SK-N-SH (cell line): ENCODE data around the gene ITGAL. TPM values are rescaled to one million over a fixed set of nuclear protein-coding genes. Genes with fewer than 3 reads are reported as not detected.

Source experiments
- CTCF ChIA-PET: fragments of 300-600, 350-600 bp; formaldehyde crosslinking; extraction: SDS; loops from one replicate; lab custom pipeline; 2021; lab: Yijun Ruan, JAX
- POLR2A ChIA-PET: fragments of 350-600 bp; sonication (Branson Sonifier 250); formaldehyde crosslinking; extraction: SDS; loops from one replicate; lab custom pipeline; 2020; ENCODE audit warnings: antibody characterized with exemption, inconsistent platforms; lab: Yijun Ruan, JAX
- DNase-seq: peaks from one replicate; pipeline ENCODE4 v3.0.0; 2012
- H2AFZ ChIP-seq: fragments of 200-600 bp; sonication (generic); 2 replicates; pipeline ENCODE4 v1.8.1; 2016; ENCODE audit warnings: antibody characterized with exemption, mild to moderate bottlenecking, low read depth
- H3F3A ChIP-seq: fragments of 200-600 bp; sonication (generic); replicated peaks from 2 replicates; pipeline ENCODE3; 2016; ENCODE audit warnings: antibody characterized with exemption, mild to moderate bottlenecking; ENCODE audit not compliant: insufficient read depth
- H3K27ac ChIP-seq, 2 experiments: fragments of 200-500 bp in 1 of 2; fragments of 200-600 bp in 1 of 2; sonication (Bioruptor generic) in 1 of 2; sonication (generic), shearing (Covaris generic) in 1 of 2; 2 replicates each; pipeline versions ENCODE4 v1.5.1 to v1.6.1; 2014 to 2016; ENCODE audit warnings: low read depth in 2 of 2, inconsistent platforms in 1 of 2, low read length in 1 of 2, mild to moderate bottlenecking in 1 of 2, mixed read lengths in 1 of 2
- H3K27me3 ChIP-seq: fragments of 200-600 bp; sonication (generic), shearing (Covaris generic); 2 replicates; pipeline ENCODE4 v1.6.1; 2016; ENCODE audit warnings: mixed run types; ENCODE audit not compliant: insufficient read depth
- H3K36me3 ChIP-seq, 2 experiments: fragments of 200-500 bp in 1 of 2; fragments of 200-600 bp in 1 of 2; sonication (Bioruptor generic) in 1 of 2; sonication (generic) in 1 of 2; replicated peaks in 1 of 2; 2 replicates each; pipeline versions ENCODE3 to v1.5.1; 2014 to 2016; ENCODE audit warnings: low read length in 1 of 2, mild to moderate bottlenecking in 1 of 2; ENCODE audit not compliant: insufficient read depth in 2 of 2, control insufficient read depth in 1 of 2
- H3K4me1 ChIP-seq, 2 experiments: fragments of 200-500 bp in 1 of 2; fragments of 200-600 bp in 1 of 2; sonication (Bioruptor generic) in 1 of 2; sonication (generic), shearing (Covaris generic) in 1 of 2; 2 replicates each; pipeline versions ENCODE4 v1.5.1 to v1.6.1; 2014 to 2016; ENCODE audit warnings: low read depth in 1 of 2, low read length in 1 of 2, mixed run types in 1 of 2; ENCODE audit not compliant: insufficient read depth in 2 of 2, control insufficient read depth in 1 of 2
- H3K4me2 ChIP-seq: fragments of 200-600 bp; sonication (generic), shearing (Covaris generic); 2 replicates; pipeline ENCODE4 v1.6.1; 2017; ENCODE audit warnings: mixed run types
- H3K4me3 ChIP-seq, 2 experiments: fragments of 200-500 bp in 1 of 2; fragments of 200-600 bp in 1 of 2; sonication (Bioruptor generic) in 1 of 2; sonication (generic), shearing (Covaris generic) in 1 of 2; 2 replicates each; pipeline versions ENCODE4 v1.5.1 to v1.8.1; 2014 to 2016; ENCODE audit warnings: low read depth in 2 of 2, inconsistent platforms in 1 of 2, low read length in 1 of 2, mild to moderate bottlenecking in 1 of 2, mixed read lengths in 1 of 2, moderate library complexity in 1 of 2
- H3K79me2 ChIP-seq: fragments of 200-600 bp; sonication (generic); 2 replicates; pipeline ENCODE4 v1.8.1; 2017; ENCODE audit warnings: mild to moderate bottlenecking; ENCODE audit not compliant: insufficient read depth
- H3K9ac ChIP-seq: fragments of 200-600 bp; sonication (generic); 2 replicates; pipeline ENCODE4 v1.6.1; 2017; ENCODE audit warnings: mixed run types
- H3K9me2 ChIP-seq: fragments of 200-600 bp; sonication (generic); 2 replicates; pipeline ENCODE4 v1.6.1; 2017; ENCODE audit warnings: mixed run types
- H3K9me3 ChIP-seq: fragments of 200-600 bp; sonication (generic); 2 replicates; pipeline ENCODE4 v1.6.1; 2017; ENCODE audit warnings: mixed run types, mild to moderate bottlenecking, moderate library complexity
- H4K20me1 ChIP-seq: fragments of 200-600 bp; sonication (generic); 2 replicates; pipeline ENCODE4 v1.6.1; 2017; ENCODE audit warnings: mild to moderate bottlenecking, mixed run types; ENCODE audit not compliant: insufficient read depth
- CHD2 ChIP-seq: fragments of 150-350 bp; IDR thresholded peaks from 2 replicates; pipeline ENCODE4 v1.6.1; 2018; ENCODE audit warnings: low read length; ENCODE audit not compliant: partially characterized antibody
- CTCF ChIP-seq: fragments of 200-600 bp; sonication (generic); IDR thresholded peaks from 2 replicates; pipeline ENCODE4 v1.6.1; 2017; ENCODE audit warnings: antibody characterized with exemption, mild to moderate bottlenecking, moderate library complexity
- ELF1 ChIP-seq: IDR thresholded peaks from 2 replicates; pipeline ENCODE4 v1.4.0; 2012
- EP300 ChIP-seq, 2 experiments: IDR thresholded peaks; 2 replicates each; pipeline versions ENCODE4 v1.4.0 to v1.6.1; 2012; ENCODE audit warnings: borderline replicate concordance in 1 of 2, low read depth in 1 of 2, low read length in 1 of 2
- EZH2phosphoT487 ChIP-seq: fragments of 200-600 bp; sonication (generic); IDR thresholded peaks from 2 replicates; pipeline ENCODE4 v1.6.1; 2017; ENCODE audit warnings: low read depth, mixed run types, mild to moderate bottlenecking, antibody characterized with exemption, moderate library complexity, borderline replicate concordance
- FOXJ3 ChIP-seq: sonication (generic); formaldehyde crosslinking; IDR thresholded peaks from 2 replicates; pipeline ENCODE4 v1.5.1; 2020; ENCODE audit warnings: mild to moderate bottlenecking, missing genetic modification reagents
- GABPA ChIP-seq: IDR thresholded peaks from 2 replicates; pipeline ENCODE4 v1.4.0; 2012; ENCODE audit warnings: low read depth, mild to moderate bottlenecking
- GATA2 ChIP-seq: sonication (generic); formaldehyde crosslinking; IDR thresholded peaks from 2 replicates; pipeline ENCODE4 v1.5.0; 2020; ENCODE audit warnings: mild to moderate bottlenecking, missing genetic modification reagents
- IRF3 ChIP-seq: fragments of 150-350 bp; IDR thresholded peaks from 2 replicates; pipeline ENCODE4 v1.6.1; 2016; ENCODE audit warnings: mild to moderate bottlenecking, low read depth, low read length
- JUND ChIP-seq: IDR thresholded peaks from 2 replicates; pipeline ENCODE4 v1.4.0; 2012
- MAX ChIP-seq: IDR thresholded peaks from 2 replicates; pipeline ENCODE4 v1.4.0; 2012; ENCODE audit warnings: low read depth
- MEF2A ChIP-seq: IDR thresholded peaks from 2 replicates; pipeline ENCODE4 v1.4.0; 2012; ENCODE audit warnings: low read depth, borderline replicate concordance
- MXI1 ChIP-seq: IDR thresholded peaks from 2 replicates; pipeline ENCODE4 v1.6.1; 2012; ENCODE audit warnings: mild to moderate bottlenecking, low read depth, low read length, improper control_type of control experiment
- NFIC ChIP-seq: IDR thresholded peaks from 2 replicates; pipeline ENCODE4 v1.4.0; 2012; ENCODE audit warnings: borderline replicate concordance
- NRF1 ChIP-seq: IDR thresholded peaks from 2 replicates; pipeline ENCODE4 v1.6.1; 2012; ENCODE audit warnings: low read depth, mild to moderate bottlenecking, low read length
- PBX3 ChIP-seq: IDR thresholded peaks from 2 replicates; pipeline ENCODE4; 2012
- POLR2AphosphoS5 ChIP-seq: IDR thresholded peaks from 2 replicates; pipeline ENCODE4 v1.6.1; 2012; ENCODE audit warnings: low read depth, low read length
- RAD21 ChIP-seq: IDR thresholded peaks from 2 replicates; pipeline ENCODE4 v1.6.1; 2012; ENCODE audit warnings: mild to moderate bottlenecking, low read length
- RFX5 ChIP-seq: IDR thresholded peaks from 2 replicates; pipeline ENCODE4 v1.6.1; 2012; ENCODE audit warnings: mild to moderate bottlenecking, improper control_type of control experiment, low read length
- RXRA ChIP-seq: IDR thresholded peaks from 2 replicates; pipeline ENCODE4 v1.4.0; 2012; ENCODE audit warnings: low read depth, mild to moderate bottlenecking, borderline replicate concordance
- SIN3A ChIP-seq: IDR thresholded peaks from 2 replicates; pipeline ENCODE4 v1.6.1; 2012; ENCODE audit warnings: low read depth, mild to moderate bottlenecking, low read length, moderate library complexity, borderline replicate concordance
- TAF1 ChIP-seq: IDR thresholded peaks from 2 replicates; pipeline ENCODE4 v1.6.1; 2012; ENCODE audit warnings: low read depth, mild to moderate bottlenecking, low read length, moderate library complexity, borderline replicate concordance
- TCF12 ChIP-seq: IDR thresholded peaks from 2 replicates; pipeline ENCODE4 v1.4.0; 2012
- TEAD4 ChIP-seq: IDR thresholded peaks from 2 replicates; pipeline ENCODE4 v1.4.0; 2012; ENCODE audit warnings: mild to moderate bottlenecking, borderline replicate concordance; ENCODE audit not compliant: insufficient read depth
- USF1 ChIP-seq: IDR thresholded peaks from 2 replicates; pipeline ENCODE4 v1.4.0; 2012; ENCODE audit warnings: low read depth, borderline replicate concordance
- YY1 ChIP-seq: IDR thresholded peaks from 2 replicates; pipeline ENCODE4 v1.4.0; 2012; ENCODE audit warnings: low read depth, mild to moderate bottlenecking
- ZBTB33 ChIP-seq: IDR thresholded peaks from 2 replicates; pipeline ENCODE4 v1.4.0; 2012; ENCODE audit warnings: low read depth, borderline replicate concordance
- WGBS: methylation state at CpG from one replicate; pipeline ENCODE4 v1.1.6; 2017; ENCODE audit warnings: low lambda C conversion rate; 5-methylcytosine and 5-hydroxymethylcytosine counted together
- polyA plus RNA-seq, 3 experiments: library from polyadenylated mRNA; depleted of rRNA; stranded (reverse); fragments of >200 nt; gene quantifications; 2 replicates each; pipeline ENCODE4 v1.2.3, GENCODE V29; 2012

ITGAL gene
- polyA plus RNA-seq, 1 of the 3 experiments (the other 2 are of a cell fraction), result 0.12 TPM

- Histone ChIP-seq H3K36me3 (peaks cover 10 to 14% of the 10 kb centered on the region in 2 experiments), H4K20me1 (no peaks in the 10 kb centered on the region), H3K4me3 (peak within 1 kb of the TSS; percentile 65 to 68), H2AFZ (peak within 1 kb of the TSS; percentile 94), H3K27me3 (no peaks in the 10 kb centered on the region), H3K9ac (peak within 1 kb of the TSS; percentile 89), H3F3A (peaks cover 7% of the 10 kb centered on the region), H3K9me2 (no peaks in the 10 kb centered on the region), H3K4me1 (peaks cover 8 to 17% of the 10 kb centered on the region in 2 experiments; a peak in 3 of 4 replicates), H3K27ac (peak within 1 kb of the TSS; percentile 81 to 91), H3K79me2 (peaks cover 16% of the 10 kb centered on the region), H3K9me3 (no peaks in the 10 kb centered on the region), H3K4me2 (peak within 1 kb of the TSS; percentile 83)
- WGBS, result 3% methylated on average over 5 of the region's 70 CpGs
- CTCF ChIA-PET, result interaction anchor here (0.8 to 2.6 kb wide), 14 partner anchors 10 to 105 kb away, joined by 3 to 19 read pairs (median 4); partner anchors contain the start of genes DCTPP1, ZNF688 and ZNF785
- POLR2A ChIA-PET, result interaction anchor here (0.6 to 2.8 kb wide), 6 partner anchors 9 to 125 kb away, joined by 3 to 47 read pairs (median 4); partner anchors contain the start of genes ZNF688 and ZNF764
- peak; percentile 95 for DNase-seq
- TF ChIP-seq MAX, result peak; percentile 76
- no peak; the same call in 1 of the 2 replicates for TF ChIP-seq SIN3A
- no peak for TF ChIP-seq FOXJ3 (CRISPR knock-in tag)
- TF ChIP-seq ZBTB33, result 0 out of 2 replicates have a peak, but pooled peaks have one; percentile 51
- peak; percentile 87 for TF ChIP-seq MXI1
- TF ChIP-seq GABPA, result peak; percentile 77
- TF ChIP-seq JUND, result no peak
- TF ChIP-seq NRF1, result peak; percentile 92
- 0 out of 2 replicates have a peak, but pooled peaks have one; percentile 7 for TF ChIP-seq CTCF
- peak in 1 of 2 experiments; percentile 26; a peak in 1 of 4 replicates for TF ChIP-seq EP300 (IDR thresholded peaks at IDR 0.05; ENCODE audit: borderline replicate concordance in 1 of 2, low read depth in 1 of 2, low read length in 1 of 2)
- peak; percentile 97 for TF ChIP-seq ELF1
- no peak for TF ChIP-seq PBX3
- peak; percentile 44 for TF ChIP-seq TAF1
- no peak for TF ChIP-seq TCF12
- TF ChIP-seq TEAD4, result no peak
- peak; percentile 86; the same call in 1 of the 2 replicates for TF ChIP-seq POLR2AphosphoS5
- peak; percentile 88 for TF ChIP-seq CHD2
- TF ChIP-seq RFX5, result no peak
- TF ChIP-seq USF1, result no peak
- no peak for TF ChIP-seq RXRA
- TF ChIP-seq GATA2 (CRISPR knock-in tag), result no peak
- no peak for TF ChIP-seq IRF3
- TF ChIP-seq EZH2phosphoT487, result no peak
- TF ChIP-seq YY1, result peak; percentile 100
- TF ChIP-seq RAD21, result no peak
- no peak for TF ChIP-seq MEF2A
- TF ChIP-seq NFIC, result 0 out of 2 replicates have a peak, but pooled peaks have one; percentile 21
Measured at GRCh38 chr16:30534368-30535105, 62.0 kb downstream of the ITGAL start, which contains the start of gene ZNF747. TSS of gene ZNF747 (minus strand) at chr16:30534858. CDS start at chr16:30534679, 179 bp downstream.
